Measurements from ENCODE around the gene HIVEP3.

The HIVEP3 gene

GRCh38 chr1:41812453-41812852 lies 106.3 kb downstream of the HIVEP3 start:
- no peak for TF ChIP-seq CTCF (IDR thresholded peaks at IDR 0.05)
- H2AFZ ChIP-seq, result no peak overlapping the region
- no peak overlapping the region for H3K9ac ChIP-seq
- H3K27me3 ChIP-seq (ENCODE audit: control insufficient read depth, insufficient read depth, low read length), result no peaks in the 10 kb centered on the region
- H3K4me1 ChIP-seq, result no peaks in the 10 kb centered on the region
- no peak overlapping the region for H3K4me3 ChIP-seq (ENCODE audit: low read depth, low read length)
- no peak overlapping the region for H3K27ac ChIP-seq
- no peak overlapping the region for H3K4me2 ChIP-seq (ENCODE audit: low read length)
- H3K79me2 ChIP-seq, result no peaks in the 10 kb centered on the region
- H3K9me3 ChIP-seq (ENCODE audit: control insufficient read depth, low read length), result no peaks in the 10 kb centered on the region
- no peaks in the 10 kb centered on the region for H3K36me3 ChIP-seq (ENCODE audit: control insufficient read depth, insufficient read depth, low read length)

GRCh38 chr1:41812051-41812450 lies 106.7 kb downstream of the HIVEP3 start:
- no peak overlapping the region for H2AFZ ChIP-seq
- peak; percentile 36 for TF ChIP-seq CTCF (IDR thresholded peaks at IDR 0.05)
- no peak overlapping the region for H3K9ac ChIP-seq
- H3K79me2 ChIP-seq, result no peaks in the 10 kb centered on the region
- H3K27ac ChIP-seq, result no peak overlapping the region
- no peaks in the 10 kb centered on the region for H3K27me3 ChIP-seq (ENCODE audit: control insufficient read depth, insufficient read depth, low read length)
- H3K36me3 ChIP-seq (ENCODE audit: control insufficient read depth, insufficient read depth, low read length), result no peaks in the 10 kb centered on the region
- no peaks in the 10 kb centered on the region for H3K9me3 ChIP-seq (ENCODE audit: control insufficient read depth, low read length)
- H3K4me2 ChIP-seq (ENCODE audit: low read length), result no peak overlapping the region
- no peak overlapping the region for H3K4me3 ChIP-seq (ENCODE audit: low read depth, low read length)
- H3K4me1 ChIP-seq, result no peaks in the 10 kb centered on the region

GRCh38 chr1:41811051-41811795 lies 107.5 kb downstream of the HIVEP3 start:
- no peaks in the 10 kb centered on the region for H3K79me2 ChIP-seq
- H3K9ac ChIP-seq, result no peak overlapping the region
- no peaks in the 10 kb centered on the region for H3K4me1 ChIP-seq
- H3K4me3 ChIP-seq (ENCODE audit: low read depth, low read length), result no peak overlapping the region
- H3K27ac ChIP-seq, result no peak overlapping the region
- no peaks in the 10 kb centered on the region for H3K27me3 ChIP-seq (ENCODE audit: control insufficient read depth, insufficient read depth, low read length)
- TF ChIP-seq CTCF (IDR thresholded peaks at IDR 0.05), result no peak
- no peak overlapping the region for H3K4me2 ChIP-seq (ENCODE audit: low read length)
- H3K36me3 ChIP-seq (ENCODE audit: control insufficient read depth, insufficient read depth, low read length), result no peaks in the 10 kb centered on the region
- H3K9me3 ChIP-seq (ENCODE audit: control insufficient read depth, low read length), result no peaks in the 10 kb centered on the region
- H2AFZ ChIP-seq, result no peak overlapping the region

GRCh38 chr1:41810446-41810845 lies 108.3 kb downstream of the HIVEP3 start:
- Histone ChIP-seq H3K4me2 (ENCODE audit: low read length) (no peak overlapping the region), H2AFZ (no peak overlapping the region), H3K9ac (no peak overlapping the region), H3K27me3 (ENCODE audit: control insufficient read depth, insufficient read depth, low read length) (no peaks in the 10 kb centered on the region), H3K27ac (no peak overlapping the region), H3K36me3 (ENCODE audit: control insufficient read depth, insufficient read depth, low read length) (no peaks in the 10 kb centered on the region), H3K9me3 (ENCODE audit: control insufficient read depth, low read length) (no peaks in the 10 kb centered on the region), H3K4me3 (ENCODE audit: low read depth, low read length) (no peak overlapping the region), H3K4me1 (no peaks in the 10 kb centered on the region), H3K79me2 (no peaks in the 10 kb centered on the region)
- no peak for TF ChIP-seq CTCF (IDR thresholded peaks at IDR 0.05)

- no peak overlapping the region for H3K9ac ChIP-seq
- no peak overlapping the region for H3K4me3 ChIP-seq (ENCODE audit: low read depth, low read length)
- no peak overlapping the region for H2AFZ ChIP-seq
- no peak overlapping the region for H3K4me2 ChIP-seq (ENCODE audit: low read length)
- H3K27me3 ChIP-seq (ENCODE audit: control insufficient read depth, insufficient read depth, low read length), result no peaks in the 10 kb centered on the region
- no peaks in the 10 kb centered on the region for H3K36me3 ChIP-seq (ENCODE audit: control insufficient read depth, insufficient read depth, low read length)
- H3K79me2 ChIP-seq, result no peaks in the 10 kb centered on the region
- no peak for TF ChIP-seq CTCF (IDR thresholded peaks at IDR 0.05)
- H3K4me1 ChIP-seq, result no peaks in the 10 kb centered on the region
- no peak overlapping the region for H3K27ac ChIP-seq
- no peaks in the 10 kb centered on the region for H3K9me3 ChIP-seq (ENCODE audit: control insufficient read depth, low read length)
Observed at GRCh38 chr1:41809692-41810091, 109.0 kb downstream of the HIVEP3 start.

Measured in parathyroid adenoma (tissue), 2 donors.